Measurements from ENCODE around the gene C16orf96.

DNA sequence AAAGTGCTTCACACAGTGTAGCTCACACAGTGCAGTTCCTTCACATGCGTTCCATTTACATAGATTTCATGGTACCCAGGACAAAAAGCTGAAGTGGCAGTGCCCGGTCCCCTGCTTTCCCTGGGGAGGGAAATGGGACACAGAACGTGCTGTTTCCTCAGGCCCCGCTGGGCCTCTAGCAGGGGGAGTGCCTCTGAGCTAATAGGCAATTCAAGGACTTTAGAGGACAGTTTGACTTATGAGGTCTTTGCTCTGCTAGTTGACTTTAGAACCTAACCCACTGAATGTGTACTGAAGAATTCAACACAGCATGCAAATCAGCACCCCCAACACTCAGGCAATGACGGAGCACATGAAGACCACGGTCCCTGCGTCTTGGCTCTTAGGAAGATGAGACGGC is 24.3 kb upstream of the C16orf96 start:
- no peak for TF ChIP-seq POLR2A (IDR thresholded peaks at IDR 0.05)
- TF ChIP-seq, protein P1, sequence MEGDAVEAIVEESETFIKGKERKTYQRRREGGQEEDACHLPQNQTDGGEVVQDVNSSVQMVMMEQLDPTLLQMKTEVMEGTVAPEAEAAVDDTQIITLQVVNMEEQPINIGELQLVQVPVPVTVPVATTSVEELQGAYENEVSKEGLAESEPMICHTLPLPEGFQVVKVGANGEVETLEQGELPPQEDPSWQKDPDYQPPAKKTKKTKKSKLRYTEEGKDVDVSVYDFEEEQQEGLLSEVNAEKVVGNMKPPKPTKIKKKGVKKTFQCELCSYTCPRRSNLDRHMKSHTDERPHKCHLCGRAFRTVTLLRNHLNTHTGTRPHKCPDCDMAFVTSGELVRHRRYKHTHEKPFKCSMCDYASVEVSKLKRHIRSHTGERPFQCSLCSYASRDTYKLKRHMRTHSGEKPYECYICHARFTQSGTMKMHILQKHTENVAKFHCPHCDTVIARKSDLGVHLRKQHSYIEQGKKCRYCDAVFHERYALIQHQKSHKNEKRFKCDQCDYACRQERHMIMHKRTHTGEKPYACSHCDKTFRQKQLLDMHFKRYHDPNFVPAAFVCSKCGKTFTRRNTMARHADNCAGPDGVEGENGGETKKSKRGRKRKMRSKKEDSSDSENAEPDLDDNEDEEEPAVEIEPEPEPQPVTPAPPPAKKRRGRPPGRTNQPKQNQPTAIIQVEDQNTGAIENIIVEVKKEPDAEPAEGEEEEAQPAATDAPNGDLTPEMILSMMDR (IDR thresholded peaks at IDR 0.05) = no peak

All from vagina (tissue), 2 donors.